ENCODE data around the gene CFAP298.

DNA sequence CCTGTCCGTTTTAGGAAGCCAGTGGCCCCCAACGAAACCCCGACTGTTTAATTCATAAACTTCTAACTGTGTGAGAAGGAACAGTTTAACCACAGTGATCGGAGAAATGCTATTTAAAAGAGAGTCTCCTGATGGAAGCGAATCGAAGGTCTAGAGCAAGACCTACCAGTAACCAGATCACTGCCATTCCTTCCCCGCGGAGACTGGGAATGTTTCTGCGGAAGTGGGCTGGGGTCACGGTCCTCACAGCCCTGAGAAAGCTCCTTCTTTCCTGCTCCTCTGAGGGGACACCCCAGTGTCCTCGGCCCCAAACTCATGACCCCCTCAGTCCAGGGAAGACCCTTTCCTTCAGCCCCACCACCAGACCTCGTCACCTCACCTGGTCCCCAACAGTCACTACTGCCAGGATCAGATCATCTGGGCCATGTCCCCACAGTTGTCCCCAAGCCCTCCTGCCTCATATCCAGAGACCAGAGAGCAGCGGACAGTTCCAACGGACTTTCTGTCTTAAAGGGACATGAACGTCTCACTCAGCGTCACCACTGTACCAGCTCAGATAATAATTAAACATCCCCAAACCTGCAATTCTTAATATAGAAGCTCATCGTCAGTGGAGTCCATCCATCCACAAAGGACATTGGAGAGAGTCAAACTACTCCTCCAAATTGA lies 27.0 kb downstream of the CFAP298 start, which contains the start of gene TCP10L:
- no peak for TF ChIP-seq CTCF (IDR thresholded peaks at IDR 0.05)
- no peak for TF ChIP-seq POLR2A (IDR thresholded peaks at IDR 0.05)

Data from Peyer's patch (tissue), 4 donors.